22Rv1 (cell line): ENCODE data around the gene LRRC59.

Experiments
- ZFX ChIP-seq: fragments of 450-650 bp; IDR thresholded peaks from 2 replicates; pipeline ENCODE4 v1.6.1; 2017; ENCODE audit warnings: antibody characterized with exemption, borderline replicate concordance
- TF ChIP-seq, protein P1 (sequence below): fragments of 450-650 bp; IDR thresholded peaks from 2 replicates; pipeline ENCODE4 v1.5.1; 2017; ENCODE audit warnings: mild to moderate bottlenecking

DNA sequence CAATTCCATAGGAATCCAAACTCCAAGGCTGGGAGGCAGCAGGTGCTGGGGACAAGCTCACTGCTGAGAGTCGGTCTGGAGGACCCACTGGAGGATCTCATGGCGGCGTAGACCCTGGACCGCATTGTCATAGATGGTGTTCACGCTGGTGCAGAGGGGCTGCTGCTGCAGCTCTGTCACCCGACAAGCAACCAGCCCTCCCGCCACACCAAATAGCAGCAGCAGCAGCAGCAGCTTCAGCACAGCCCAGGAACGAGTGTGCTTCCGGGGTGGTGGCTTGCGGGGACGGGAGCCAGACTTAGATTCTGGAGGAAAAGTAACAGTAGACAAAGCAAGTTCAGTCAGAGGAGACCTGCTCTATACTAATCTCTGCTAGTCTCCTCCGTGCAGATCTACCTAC lies 14.4 kb downstream of the LRRC59 start:
- TF ChIP-seq, protein P1, sequence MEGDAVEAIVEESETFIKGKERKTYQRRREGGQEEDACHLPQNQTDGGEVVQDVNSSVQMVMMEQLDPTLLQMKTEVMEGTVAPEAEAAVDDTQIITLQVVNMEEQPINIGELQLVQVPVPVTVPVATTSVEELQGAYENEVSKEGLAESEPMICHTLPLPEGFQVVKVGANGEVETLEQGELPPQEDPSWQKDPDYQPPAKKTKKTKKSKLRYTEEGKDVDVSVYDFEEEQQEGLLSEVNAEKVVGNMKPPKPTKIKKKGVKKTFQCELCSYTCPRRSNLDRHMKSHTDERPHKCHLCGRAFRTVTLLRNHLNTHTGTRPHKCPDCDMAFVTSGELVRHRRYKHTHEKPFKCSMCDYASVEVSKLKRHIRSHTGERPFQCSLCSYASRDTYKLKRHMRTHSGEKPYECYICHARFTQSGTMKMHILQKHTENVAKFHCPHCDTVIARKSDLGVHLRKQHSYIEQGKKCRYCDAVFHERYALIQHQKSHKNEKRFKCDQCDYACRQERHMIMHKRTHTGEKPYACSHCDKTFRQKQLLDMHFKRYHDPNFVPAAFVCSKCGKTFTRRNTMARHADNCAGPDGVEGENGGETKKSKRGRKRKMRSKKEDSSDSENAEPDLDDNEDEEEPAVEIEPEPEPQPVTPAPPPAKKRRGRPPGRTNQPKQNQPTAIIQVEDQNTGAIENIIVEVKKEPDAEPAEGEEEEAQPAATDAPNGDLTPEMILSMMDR: no peak
- no peak for TF ChIP-seq ZFX
